GM18519 (cell line): ENCODE results near the gene HSFX1.
A peak's percentile ranks its signal among the peaks of the same experiment; 100 is the strongest.
"Not testable (repeated sequence)": the region's sequence is repeated elsewhere in the genome, so short reads cannot be mapped to it uniquely, and the experiment has no call there.

Experiments used
- ATAC-seq: cut with Tn5 transposase; IDR thresholded peaks from one replicate; pipeline ENCODE4 v1.9.1; 2021; ENCODE audit warnings: mild to moderate bottlenecking, moderate library complexity; ENCODE audit not compliant: unreplicated experiment, low FRiP score

Gene HSFX1

GRCh38 chrX:149773768-149774167 lies at the start of gene HSFX1:
Gene HSFX1, plus strand, starts transcription at chrX:149774068. Its CDS starts 614 bp downstream, at chrX:149774682.
- not testable (repeated sequence) for ATAC-seq

- not testable (repeated sequence) for ATAC-seq
Measured at GRCh38 chrX:149727308-149727707, 46.6 kb upstream of the HSFX1 start.

- not testable (repeated sequence) for ATAC-seq
Measured at GRCh38 chrX:149742269-149742668, 31.6 kb upstream of the HSFX1 start.

GRCh38 chrX:149746390-149747007 lies 27.4 kb upstream of the HSFX1 start:
- ATAC-seq, result not testable (repeated sequence)

- no peak for ATAC-seq
Measured at GRCh38 chrX:149757206-149758067, 16.4 kb upstream of the HSFX1 start.

GRCh38 chrX:149758068-149758714 lies 15.7 kb upstream of the HSFX1 start:
- ATAC-seq, result no peak

GRCh38 chrX:149758715-149759078 lies 15.2 kb upstream of the HSFX1 start:
- not testable (repeated sequence) for ATAC-seq

- ATAC-seq, result no peak
Measured at GRCh38 chrX:149759824-149760223, 14.0 kb upstream of the HSFX1 start.

- no peak for ATAC-seq
Measured at GRCh38 chrX:149760965-149761364, 12.9 kb upstream of the HSFX1 start.

- not testable (repeated sequence) for ATAC-seq
Measured at GRCh38 chrX:149761858-149762674, 11.8 kb upstream of the HSFX1 start.

GRCh38 chrX:149762696-149763614 lies 10.9 kb upstream of the HSFX1 start:
- no peak for ATAC-seq

- ATAC-seq, result not testable (repeated sequence)
Measured at GRCh38 chrX:149770344-149770743, 3.5 kb upstream of the HSFX1 start.

- not testable (repeated sequence) for ATAC-seq
Measured at GRCh38 chrX:149773026-149773425, 842 bp upstream of the HSFX1 start.

- ATAC-seq, result not testable (repeated sequence)
Measured at GRCh38 chrX:149777999-149778398, 4.1 kb downstream of the HSFX1 start.

- ATAC-seq, result not testable (repeated sequence)
Measured at GRCh38 chrX:149781727-149782126, 7.9 kb downstream of the HSFX1 start, which contains the start of gene MAGEA9. Gene MAGEA9, plus strand, starts transcription at chrX:149781930. Its CDS starts 4,281 bp downstream, at chrX:149786211.

- ATAC-seq, result peak; percentile 100
Measured at GRCh38 chrX:149795531-149795930, 21.7 kb downstream of the HSFX1 start.

- ATAC-seq, result no peak
Measured at GRCh38 chrX:149799095-149799714, 25.3 kb downstream of the HSFX1 start.

- ATAC-seq, result no peak
Measured at GRCh38 chrX:149799938-149800337, 26.1 kb downstream of the HSFX1 start.
